Uterus (tissue), 2 donors: Measurements from ENCODE around the gene GRIN2A.

Experiments used
- CTCF ChIP-seq, 4 experiments: fragments of 200-600 bp in 2 of 4; fragments of 450-650 bp in 2 of 4; sonication (generic) in 2 of 4; IDR thresholded peaks; one replicate each; pipeline ENCODE4 v1.5.1; 2016 to 2019; ENCODE audit warnings: antibody characterized with exemption in 4 of 4, mild to moderate bottlenecking in 2 of 4, moderate library complexity in 1 of 4
- POLR2A ChIP-seq, 2 donors: fragments of 450-650 bp; IDR thresholded peaks; one replicate each; pipeline ENCODE4 v1.6.1; 2016; ENCODE audit warnings: antibody characterized with exemption in 2 of 2, mild to moderate bottlenecking in 1 of 2, moderate library complexity in 1 of 2

GRCh38 chr16:10087151-10087550 lies 95.1 kb downstream of the GRIN2A start:
- TF ChIP-seq CTCF (IDR thresholded peaks at IDR 0.05) (no peak), POLR2A (IDR thresholded peaks at IDR 0.05) (no peak)
